GM21447 (cell line): Measurements from ENCODE around the gene MYO3A.
"Not testable (repeated sequence)": the region's sequence is repeated elsewhere in the genome, so short reads cannot be mapped to it uniquely, and the experiment has no call there.

Source experiments
- ATAC-seq: cut with Tn5 transposase; IDR thresholded peaks from one replicate; pipeline ENCODE4 v1.9.1; 2021; ENCODE audit not compliant: unreplicated experiment

Gene MYO3A

DNA sequence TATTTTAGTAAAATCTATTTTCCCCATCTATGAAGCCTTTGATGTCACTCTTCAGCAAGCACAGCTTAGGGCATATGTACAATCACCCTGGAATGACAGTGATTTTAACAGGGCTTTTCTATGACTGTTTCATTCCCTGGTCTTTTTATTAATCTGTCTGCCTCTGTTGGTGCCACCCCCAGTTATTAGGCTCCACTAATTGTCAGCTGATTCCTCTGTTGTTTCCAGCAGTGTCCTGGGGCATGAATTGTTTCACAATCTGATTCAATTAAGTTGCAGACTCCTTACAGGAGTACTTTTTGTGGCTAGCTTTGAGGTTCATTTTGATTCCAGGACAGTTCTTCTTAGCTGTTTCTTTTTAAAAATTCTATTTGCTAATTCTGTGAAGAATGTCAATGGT is 38.6 kb downstream of the MYO3A start:
- no peak for ATAC-seq

- no peak for ATAC-seq
Measured at GRCh38 chr10:25974897-25975459, 40.9 kb downstream of the MYO3A start.

GRCh38 chr10:25978771-25979170 is 44.7 kb downstream of the MYO3A start:
- no peak for ATAC-seq

DNA sequence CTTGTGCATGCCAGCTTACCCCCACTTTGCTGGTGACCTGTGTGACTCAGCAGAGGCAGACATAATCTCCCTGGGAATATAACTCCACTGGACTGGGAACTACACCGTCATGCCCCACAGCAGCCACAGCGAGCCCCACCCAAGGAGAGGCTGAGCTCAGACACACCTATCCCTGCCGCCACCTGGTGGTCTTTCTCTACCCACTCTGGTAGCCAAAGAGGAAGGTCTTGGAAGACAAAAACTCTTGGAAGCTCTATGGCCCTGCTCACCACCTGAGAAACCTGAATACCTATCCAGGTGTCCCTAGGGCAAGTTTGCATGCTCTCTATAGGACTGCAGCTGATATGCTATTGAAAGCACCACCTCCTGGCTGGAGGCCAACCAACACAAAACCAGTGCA is 48.1 kb downstream of the MYO3A start:
- no peak for ATAC-seq

GRCh38 chr10:25988583-25988982 is 54.6 kb downstream of the MYO3A start:
- ATAC-seq: no peak

- no peak for ATAC-seq
Measured at GRCh38 chr10:25989951-25990350, 55.9 kb downstream of the MYO3A start.

DNA sequence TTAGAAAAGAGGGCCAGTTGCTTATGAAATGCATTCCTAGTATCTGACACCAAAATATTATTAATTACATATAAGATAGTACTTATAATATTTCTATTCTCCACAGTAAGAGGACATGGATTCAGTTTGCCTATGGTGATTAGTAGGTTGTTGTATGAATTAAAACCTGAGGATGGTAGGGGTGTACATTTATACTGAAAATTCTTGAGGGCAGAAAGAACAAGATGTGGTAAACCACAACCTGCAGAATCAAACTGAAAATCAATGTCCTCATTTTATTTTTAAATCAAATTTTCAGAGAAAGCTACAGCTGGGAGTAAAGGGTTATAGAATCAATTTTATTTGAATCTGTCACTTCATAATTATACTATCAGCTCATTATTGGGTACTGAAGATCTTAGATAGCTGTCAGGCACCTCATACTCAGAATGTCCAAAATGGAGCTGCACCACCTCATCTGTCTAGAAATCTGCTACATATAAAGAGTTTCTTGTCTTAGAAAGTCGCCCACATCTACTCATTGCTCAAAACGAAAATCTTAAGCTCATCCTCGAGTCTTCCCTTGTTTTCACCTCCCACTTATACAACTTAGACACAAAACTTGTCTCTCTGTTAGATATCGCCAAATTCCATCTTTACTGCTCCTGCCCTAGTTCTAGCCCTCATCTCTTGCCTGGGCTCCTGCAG is 65.4 kb downstream of the MYO3A start:
- ATAC-seq: no peak

DNA sequence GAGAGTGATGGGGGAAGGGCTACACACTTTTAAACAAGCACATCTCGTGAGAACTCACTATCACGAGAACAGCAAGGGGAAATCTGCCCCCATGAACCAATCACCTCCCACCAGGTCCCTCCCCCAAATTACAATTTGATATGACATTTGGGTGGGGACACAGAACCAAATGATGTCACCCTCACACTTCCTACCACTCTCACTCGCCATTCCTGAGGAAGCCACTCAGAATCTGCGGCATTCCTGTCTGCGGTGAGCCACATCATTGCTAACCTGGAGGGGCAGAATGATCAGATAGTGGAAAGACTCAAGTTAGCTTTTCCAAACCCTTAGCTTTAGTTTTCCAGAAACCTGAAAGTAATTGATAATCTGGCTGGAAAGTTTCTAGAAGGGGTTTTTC is 66.9 kb downstream of the MYO3A start:
- ATAC-seq: no peak

- not testable (repeated sequence) for ATAC-seq
Measured at GRCh38 chr10:26002466-26002865, 68.4 kb downstream of the MYO3A start.

DNA sequence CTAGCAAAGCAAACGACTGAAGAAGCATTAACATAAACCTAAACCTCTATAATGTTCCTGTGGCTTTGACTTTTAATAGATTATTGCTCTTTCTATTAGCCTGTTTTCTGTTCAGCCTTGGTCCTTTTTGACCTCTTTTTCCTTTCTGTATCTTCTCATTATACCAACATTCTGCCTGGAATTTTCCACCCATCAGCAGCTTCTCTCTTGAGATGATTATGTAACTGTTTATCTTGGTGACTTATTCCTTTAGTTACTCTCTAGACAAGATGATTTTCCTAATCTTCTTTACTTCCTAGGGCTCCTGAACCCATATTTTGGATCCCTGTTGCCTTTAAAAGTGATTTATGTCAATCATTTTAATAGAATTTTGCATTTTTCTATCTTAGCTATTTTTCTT is 81.1 kb downstream of the MYO3A start:
- no peak for ATAC-seq

- ATAC-seq: no peak
Measured at GRCh38 chr10:26022831-26023230, 88.8 kb downstream of the MYO3A start.

DNA sequence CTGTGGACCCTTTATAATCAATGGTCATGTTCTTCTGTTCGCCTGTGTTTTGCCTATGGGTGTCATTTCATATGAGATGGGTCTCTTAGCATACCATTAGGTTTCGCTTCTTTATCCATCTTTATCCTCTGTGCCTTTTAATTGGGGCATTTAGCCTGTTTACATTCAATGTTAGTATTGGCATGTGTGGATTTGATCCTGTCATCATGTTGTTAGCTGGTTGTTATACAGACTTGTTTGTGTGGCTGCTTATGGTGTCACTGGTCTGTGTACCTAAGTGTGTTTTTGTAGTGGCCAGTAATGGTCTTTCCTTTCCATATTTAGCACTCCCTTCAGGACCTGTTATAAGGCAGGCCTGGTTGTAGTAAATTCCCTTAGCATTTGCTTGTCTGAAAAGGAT is 90.3 kb downstream of the MYO3A start:
- ATAC-seq: no peak

DNA sequence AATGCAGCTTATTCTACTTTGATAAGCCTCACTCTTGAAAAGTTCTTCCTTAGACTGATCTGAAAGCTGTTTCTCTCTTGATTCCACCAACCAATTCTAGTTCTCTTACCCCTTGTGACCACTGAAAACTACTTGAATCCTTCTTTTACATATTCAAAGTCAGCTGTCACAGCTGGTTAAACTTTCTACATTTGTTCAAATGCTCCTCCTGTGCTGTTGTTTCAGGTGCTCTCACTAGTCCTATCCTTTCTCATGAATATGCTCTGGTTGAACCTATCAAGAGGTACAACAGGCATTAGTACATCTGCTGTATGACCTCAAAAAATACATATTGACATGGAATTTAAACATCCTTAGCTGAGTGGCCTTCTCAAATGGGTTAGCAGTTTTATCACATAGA is 91.5 kb downstream of the MYO3A start:
- no peak for ATAC-seq

GRCh38 chr10:26029858-26030257 is 95.8 kb downstream of the MYO3A start:
- no peak for ATAC-seq

GRCh38 chr10:26031300-26031699 is 97.3 kb downstream of the MYO3A start:
- no peak for ATAC-seq

DNA sequence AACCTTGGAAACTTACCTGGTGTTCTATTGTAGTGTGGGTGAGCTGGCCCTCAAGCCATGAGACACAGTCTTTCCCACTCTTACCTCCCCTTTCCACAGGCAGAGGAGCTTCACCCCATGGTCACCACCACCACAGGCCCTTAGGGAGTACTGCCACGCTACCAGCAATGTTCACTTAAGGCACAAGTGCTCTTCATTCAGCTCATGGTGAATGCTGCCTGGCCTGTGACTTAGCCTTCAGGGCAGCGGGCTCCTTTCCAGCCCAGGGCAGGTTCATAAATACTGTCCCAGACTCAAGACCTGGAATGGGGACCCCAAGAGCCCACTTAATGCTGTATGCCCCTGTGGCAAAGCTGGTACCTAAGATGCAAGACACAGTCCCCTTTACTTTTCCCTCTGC is 109.4 kb downstream of the MYO3A start:
- no peak for ATAC-seq

- ATAC-seq: no peak
Measured at GRCh38 chr10:26044141-26044749, 110.2 kb downstream of the MYO3A start.

- no peak for ATAC-seq
Measured at GRCh38 chr10:26046073-26046700, 112.2 kb downstream of the MYO3A start.

DNA sequence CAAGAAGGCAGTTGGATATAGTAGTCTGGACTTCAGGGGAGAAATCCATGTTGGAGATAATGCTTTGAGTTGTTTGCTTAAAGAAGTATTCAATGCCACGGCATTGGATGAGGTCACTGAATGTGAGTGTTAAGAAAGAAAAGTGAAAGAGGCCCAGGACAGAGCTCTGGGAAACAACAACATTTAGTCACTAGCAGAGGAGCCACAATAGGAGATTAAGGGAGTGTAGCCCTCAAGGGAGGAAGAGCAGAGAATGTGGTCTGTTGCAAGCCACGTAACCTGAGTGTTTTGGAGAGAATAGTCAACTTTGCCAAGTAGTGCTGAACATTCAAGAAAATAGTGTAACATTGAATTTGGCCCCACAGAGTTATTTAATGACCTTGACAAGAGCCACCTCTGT is 114.7 kb downstream of the MYO3A start:
- no peak for ATAC-seq

DNA sequence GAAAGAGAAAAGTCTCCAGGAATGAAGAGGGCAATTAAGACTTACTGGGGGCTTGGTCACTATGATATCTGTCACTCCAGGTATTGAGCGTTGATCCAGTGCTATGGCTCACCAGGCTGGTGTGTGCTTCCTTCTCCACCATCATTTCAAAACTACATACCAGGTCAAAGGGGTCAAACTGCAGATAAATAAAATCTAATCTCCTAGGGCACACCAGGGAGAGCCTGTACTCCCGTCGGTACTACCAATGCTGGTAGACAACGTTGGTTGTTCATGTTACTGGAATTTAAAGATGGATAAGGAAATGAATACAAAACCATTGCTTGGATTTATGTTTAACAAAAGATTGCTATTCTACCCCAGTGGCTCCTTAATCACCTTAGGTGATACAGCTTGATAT is 118.3 kb downstream of the MYO3A start:
- ATAC-seq: no peak

DNA sequence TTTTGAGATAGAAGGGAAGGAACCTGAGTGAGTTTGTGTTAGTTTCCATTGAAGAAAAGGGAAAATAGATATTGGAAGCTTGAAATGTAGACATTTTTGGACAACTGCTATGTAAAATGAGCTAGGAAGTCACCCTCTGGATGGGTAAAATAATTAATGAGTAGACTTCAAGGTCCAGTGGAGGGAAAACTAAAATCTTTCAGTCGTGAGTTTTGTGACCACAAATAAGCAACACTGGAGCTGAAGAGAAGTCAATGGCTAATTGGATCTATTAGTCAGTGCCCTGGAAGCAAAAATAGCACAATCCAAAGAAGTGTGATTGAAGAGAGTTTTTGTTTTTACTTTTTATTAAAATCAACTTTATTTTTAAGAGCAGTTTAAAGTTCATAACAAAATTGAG is 123.4 kb downstream of the MYO3A start:
- ATAC-seq: no peak

GRCh38 chr10:26064106-26064505 is 130.1 kb downstream of the MYO3A start:
- no peak for ATAC-seq
